GM12875 (cell line): Measurements from ENCODE around the gene FAM76A.
"Not testable (repeated sequence)": the region's sequence is repeated elsewhere in the genome, so short reads cannot be mapped to it uniquely, and the experiment has no call there.

Experiments
- H3K4me3 ChIP-seq: one replicate; pipeline ENCODE4 v1.5.1; 2011; ENCODE audit warnings: low read depth, low read length, control low read depth
- CTCF ChIP-seq: IDR thresholded peaks from 2 replicates; pipeline ENCODE4 v1.5.1; 2011; ENCODE audit warnings: low read depth, mild to moderate bottlenecking, control low read depth, inconsistent platforms, low read length, moderate library complexity, borderline replicate concordance; ENCODE audit not compliant: insufficient read depth

The FAM76A gene

GRCh38 chr1:27725374-27726172 is at the start of gene FAM76A:
Gene FAM76A (plus strand): TSS chr1:27725961. CDS start chr1:27726081, 120 bp downstream.
- peak within 1 kb of the TSS; percentile 84 for H3K4me3 ChIP-seq

DNA sequence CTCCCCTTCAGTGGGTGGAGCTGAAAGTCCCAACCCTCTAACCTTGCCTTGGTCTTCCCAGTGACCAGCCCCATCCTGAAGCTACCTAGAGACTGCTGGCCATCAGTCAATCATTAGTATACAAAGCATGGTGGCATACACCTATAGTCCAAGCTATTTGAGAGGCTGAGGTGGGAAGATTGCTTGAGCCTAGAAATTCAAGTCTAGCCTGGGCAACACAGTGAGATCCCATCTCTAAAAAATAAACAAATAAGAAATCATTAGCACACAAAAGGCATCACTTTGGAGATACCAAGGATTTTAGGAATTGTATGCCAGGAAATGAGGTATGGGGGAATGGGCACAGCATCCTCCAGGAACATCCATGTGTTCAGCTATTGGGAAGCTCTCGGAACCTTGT is 49.4 kb upstream of the FAM76A start:
- TF ChIP-seq CTCF = no peak
- no peak overlapping the region for H3K4me3 ChIP-seq

More at GRCh38 chr1:27725374-27726172, at the start of gene FAM76A:
- TF ChIP-seq CTCF = peak; percentile 54

DNA sequence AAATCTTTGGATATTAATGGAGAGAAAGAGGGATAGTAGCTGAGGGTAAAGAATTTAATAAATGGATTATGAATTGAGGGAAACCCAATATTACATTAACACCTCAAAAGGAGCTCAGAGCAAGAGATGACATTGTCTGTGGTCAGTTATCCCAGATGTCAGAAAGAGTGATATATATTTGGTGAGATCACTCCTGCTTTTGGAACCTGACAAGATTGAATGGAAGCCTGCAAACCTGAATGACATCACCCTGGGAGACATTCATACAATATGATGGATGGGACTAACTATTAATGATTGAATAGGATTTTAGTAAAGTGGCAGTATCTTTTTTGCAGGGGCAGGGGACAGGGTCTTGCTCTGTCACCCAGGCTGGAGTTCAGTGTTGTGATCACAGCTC is 47.0 kb upstream of the FAM76A start:
- no peak for TF ChIP-seq CTCF

GRCh38 chr1:27680225-27680791 is 45.5 kb upstream of the FAM76A start:
- not testable (repeated sequence) for H3K4me3 ChIP-seq

More for the DNA sequence above, 47.0 kb upstream of the FAM76A start:
- no peak overlapping the region for H3K4me3 ChIP-seq

DNA sequence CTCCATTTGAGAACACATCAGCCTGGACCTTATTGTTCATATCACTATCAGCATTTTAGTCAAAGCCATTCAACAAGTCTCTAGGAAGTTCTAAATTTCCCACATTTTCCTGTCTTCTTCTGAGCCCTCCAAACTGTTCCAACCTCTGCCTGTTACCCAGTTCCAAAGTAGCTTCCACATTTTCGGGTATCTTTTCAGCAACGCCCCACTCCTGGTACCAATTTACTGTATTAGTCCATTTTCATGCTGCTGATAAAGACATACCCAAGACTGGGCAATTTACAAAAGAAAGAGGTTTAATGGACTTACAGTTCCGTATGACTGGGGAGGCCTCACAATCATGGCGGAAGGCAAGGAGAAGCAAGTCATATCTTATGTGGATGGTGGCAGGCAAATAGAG is 44.2 kb upstream of the FAM76A start:
- H3K4me3 ChIP-seq = not testable (repeated sequence)

DNA sequence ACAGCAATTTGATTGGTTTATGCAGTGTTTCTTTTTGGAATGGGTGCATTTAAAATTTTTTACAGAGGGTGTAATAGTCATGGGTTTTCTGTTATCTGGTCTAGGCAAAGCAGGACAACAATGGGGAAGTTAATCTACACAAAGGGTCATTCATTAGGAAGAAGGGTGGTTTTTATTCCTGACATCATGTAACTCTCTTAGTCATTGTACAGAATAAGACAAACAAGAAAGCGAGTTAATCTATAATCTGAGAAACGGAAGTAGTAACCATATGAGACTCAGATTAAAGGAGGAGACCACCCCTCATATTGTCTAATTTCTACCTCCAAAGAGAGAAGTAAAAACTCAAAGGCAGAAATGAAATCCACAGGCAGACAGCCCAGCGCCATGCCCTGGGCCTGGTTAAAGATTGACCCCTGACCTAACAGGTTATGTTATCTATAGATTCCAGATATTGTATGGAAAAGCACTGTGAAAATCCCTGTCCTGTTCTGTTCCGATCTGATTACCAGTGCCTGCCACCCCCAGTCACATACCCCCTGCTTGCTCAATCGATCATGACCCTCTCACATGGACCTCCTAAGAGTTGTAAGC is 43.3 kb upstream of the FAM76A start:
- H3K4me3 ChIP-seq = no peak overlapping the region
- no peak for TF ChIP-seq CTCF

GRCh38 chr1:27684176-27684575 is 41.6 kb upstream of the FAM76A start:
- H3K4me3 ChIP-seq = no peak overlapping the region
- TF ChIP-seq CTCF = no peak
